Neural crest cell (in vitro differentiated cells): ENCODE results near the gene APOD. TPM values are rescaled to one million over a fixed set of nuclear protein-coding genes. Genes with fewer than 3 reads are reported as not detected.
"Not testable (repeated sequence)": the region's sequence is repeated elsewhere in the genome, so short reads cannot be mapped to it uniquely, and the experiment has no call there.

ENCODE experiments used
- DNase-seq: peaks from one replicate; pipeline ENCODE4 v3.0.0; 2021; ENCODE audit warnings: low read depth, mixed read lengths, low spot score
- H3K27ac Mint-ChIP-seq: one replicate; pipeline ENCODE4 v1.8.0; 2021; ENCODE audit warnings: mild to moderate bottlenecking, mixed read lengths; ENCODE audit not compliant: unreplicated experiment
- H3K27me3 Mint-ChIP-seq: 2 replicates; pipeline ENCODE4 v1.8.0; 2021; ENCODE audit warnings: low read depth, mild to moderate bottlenecking, mixed read lengths
- H3K36me3 Mint-ChIP-seq: 2 replicates; pipeline ENCODE4 v1.8.0; 2021; ENCODE audit warnings: low read depth, mild to moderate bottlenecking, mixed read lengths
- H3K4me1 Mint-ChIP-seq: 2 replicates; pipeline ENCODE4 v1.8.0; 2021; ENCODE audit warnings: mixed read lengths
- H3K4me3 Mint-ChIP-seq: one replicate; pipeline ENCODE4 v1.8.0; 2021; ENCODE audit warnings: mild to moderate bottlenecking, mixed read lengths
- H3K9me3 Mint-ChIP-seq: 2 replicates; pipeline ENCODE4 v1.8.0; 2021; ENCODE audit warnings: mixed read lengths
- CTCF ChIP-seq: fragments of 200-600 bp; sonication (generic); conservative IDR thresholded peaks from 2 replicates; pipeline ENCODE4 v1.5.0; 2021; ENCODE audit warnings: antibody characterized with exemption, mild to moderate bottlenecking
- total RNA-seq: library from RNA; stranded (reverse); gene quantifications from 2 replicates; pipeline ENCODE4 v1.2.1, GENCODE V29; 2021

Gene APOD
- total RNA-seq, 1 donor from 2014 or later = 1.7 TPM

DNA sequence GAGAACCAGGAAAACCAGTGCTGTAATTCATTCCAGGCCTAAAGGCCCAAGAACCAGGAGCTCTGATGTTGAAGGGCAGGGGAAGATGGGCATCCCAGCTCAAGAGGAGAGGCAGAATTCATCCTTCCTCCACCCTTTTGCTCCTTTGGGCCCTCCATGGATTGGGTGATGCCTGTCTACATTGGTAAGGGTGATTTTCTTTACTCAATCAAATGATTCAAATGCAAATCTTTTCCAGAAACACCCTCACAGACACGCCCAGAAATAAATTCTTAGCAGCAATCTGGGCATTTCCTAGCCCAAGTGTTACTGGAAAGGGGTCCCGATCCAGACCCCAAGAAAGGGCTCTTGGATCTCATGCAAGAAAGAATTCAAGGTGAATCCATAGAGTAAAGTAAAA is 17.6 kb upstream of the APOD start:
- no peak for DNase-seq
- H3K9me3 Mint-ChIP-seq = peaks cover 14% of the 10 kb centered on the region
- no peak for TF ChIP-seq CTCF
- no peaks in the 10 kb centered on the region for H3K4me1 Mint-ChIP-seq
- no peak overlapping the region for H3K27ac Mint-ChIP-seq
- no peak overlapping the region for H3K4me3 Mint-ChIP-seq
- no peaks in the 10 kb centered on the region for H3K27me3 Mint-ChIP-seq
- peaks cover 6% of the 10 kb centered on the region for H3K36me3 Mint-ChIP-seq

GRCh38 chr3:195599926-195600325 is 16.2 kb upstream of the APOD start:
- not testable (repeated sequence) for H3K27ac Mint-ChIP-seq, H3K4me1 Mint-ChIP-seq, DNase-seq, H3K36me3 Mint-ChIP-seq, H3K4me3 Mint-ChIP-seq, H3K27me3 Mint-ChIP-seq
- peaks cover 11% of the 10 kb centered on the region for H3K9me3 Mint-ChIP-seq

DNA sequence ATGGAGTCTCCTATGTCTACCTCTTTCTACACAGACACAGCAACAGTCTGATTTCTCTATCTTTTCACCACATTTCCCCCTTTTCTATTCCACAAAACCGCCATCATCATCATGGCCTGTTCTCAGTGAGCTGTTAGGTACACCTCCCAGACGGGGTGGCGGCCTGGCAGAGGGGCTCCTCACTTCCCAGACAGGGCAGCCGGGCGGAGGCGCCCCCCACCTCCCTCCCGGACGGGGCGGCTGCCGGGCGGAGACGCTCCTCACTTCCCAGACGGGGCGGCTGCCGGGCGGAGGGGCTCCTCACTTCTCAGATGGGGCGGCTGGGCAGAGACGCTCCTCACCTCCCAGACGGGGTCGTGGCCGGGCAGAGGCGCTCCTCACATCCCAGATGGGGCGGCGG is 15.8 kb upstream of the APOD start:
- not testable (repeated sequence) for H3K9me3 Mint-ChIP-seq, H3K27ac Mint-ChIP-seq

GRCh38 chr3:195597848-195598247 is 14.1 kb upstream of the APOD start:
- Mint-ChIP-seq H3K4me3 (no peak overlapping the region), H3K27me3 (no peaks in the 10 kb centered on the region), H3K36me3 (peaks cover 4% of the 10 kb centered on the region), H3K9me3 (peaks cover 8% of the 10 kb centered on the region), H3K4me1 (peaks cover 5% of the 10 kb centered on the region), H3K27ac (no peak overlapping the region)
- TF ChIP-seq CTCF = no peak
- no peak for DNase-seq

More for the DNA sequence above, 15.8 kb upstream of the APOD start:
- H3K4me3 Mint-ChIP-seq, H3K36me3 Mint-ChIP-seq, H3K27me3 Mint-ChIP-seq, DNase-seq, H3K4me1 Mint-ChIP-seq: not testable (repeated sequence)

GRCh38 chr3:195597229-195597628 is 13.5 kb upstream of the APOD start:
- Mint-ChIP-seq H3K36me3 (peaks cover 4% of the 10 kb centered on the region), H3K27ac (no peak overlapping the region), H3K27me3 (no peaks in the 10 kb centered on the region), H3K4me1 (peaks cover 5% of the 10 kb centered on the region), H3K4me3 (no peak overlapping the region), H3K9me3 (peaks cover 4% of the 10 kb centered on the region)
- no peak for TF ChIP-seq CTCF
- no peak for DNase-seq

DNA sequence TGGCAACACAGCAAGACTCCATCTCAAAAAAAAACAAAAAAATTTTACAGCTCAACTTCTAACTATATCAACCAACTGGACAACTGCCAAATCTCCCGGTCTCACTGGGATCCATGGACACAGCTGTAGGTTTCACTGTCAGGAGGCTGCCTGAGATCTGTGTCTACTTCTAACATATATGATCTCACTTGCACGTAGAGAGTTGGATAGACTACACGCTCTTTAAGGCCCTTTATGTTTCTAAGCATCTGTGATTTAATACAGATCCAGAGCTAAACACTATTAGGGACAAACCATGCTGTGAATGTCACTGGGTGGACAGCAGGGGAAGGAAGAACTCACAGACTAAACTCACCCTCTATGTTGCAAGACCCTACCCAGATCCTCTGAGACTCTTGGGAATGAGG is 13.0 kb upstream of the APOD start:
- H3K4me3 Mint-ChIP-seq = no peak overlapping the region
- H3K9me3 Mint-ChIP-seq = peaks cover 3% of the 10 kb centered on the region
- H3K27ac Mint-ChIP-seq = no peak overlapping the region
- TF ChIP-seq CTCF = no peak
- peaks cover 4% of the 10 kb centered on the region for H3K36me3 Mint-ChIP-seq
- no peak for DNase-seq
- H3K4me1 Mint-ChIP-seq = peaks cover 5% of the 10 kb centered on the region
- no peaks in the 10 kb centered on the region for H3K27me3 Mint-ChIP-seq
